GM18907 (cell line): ENCODE data around the gene SKIDA1.
A peak's percentile ranks its signal among the peaks of the same experiment; 100 is the strongest.
"Not testable (repeated sequence)": the region's sequence is repeated elsewhere in the genome, so short reads cannot be mapped to it uniquely, and the experiment has no call there.

Experiments
- ATAC-seq: cut with Tn5 transposase; IDR thresholded peaks from one replicate; pipeline ENCODE4 v1.9.1; 2021; ENCODE audit warnings: mild to moderate bottlenecking, moderate library complexity; ENCODE audit not compliant: unreplicated experiment

SKIDA1 gene

DNA sequence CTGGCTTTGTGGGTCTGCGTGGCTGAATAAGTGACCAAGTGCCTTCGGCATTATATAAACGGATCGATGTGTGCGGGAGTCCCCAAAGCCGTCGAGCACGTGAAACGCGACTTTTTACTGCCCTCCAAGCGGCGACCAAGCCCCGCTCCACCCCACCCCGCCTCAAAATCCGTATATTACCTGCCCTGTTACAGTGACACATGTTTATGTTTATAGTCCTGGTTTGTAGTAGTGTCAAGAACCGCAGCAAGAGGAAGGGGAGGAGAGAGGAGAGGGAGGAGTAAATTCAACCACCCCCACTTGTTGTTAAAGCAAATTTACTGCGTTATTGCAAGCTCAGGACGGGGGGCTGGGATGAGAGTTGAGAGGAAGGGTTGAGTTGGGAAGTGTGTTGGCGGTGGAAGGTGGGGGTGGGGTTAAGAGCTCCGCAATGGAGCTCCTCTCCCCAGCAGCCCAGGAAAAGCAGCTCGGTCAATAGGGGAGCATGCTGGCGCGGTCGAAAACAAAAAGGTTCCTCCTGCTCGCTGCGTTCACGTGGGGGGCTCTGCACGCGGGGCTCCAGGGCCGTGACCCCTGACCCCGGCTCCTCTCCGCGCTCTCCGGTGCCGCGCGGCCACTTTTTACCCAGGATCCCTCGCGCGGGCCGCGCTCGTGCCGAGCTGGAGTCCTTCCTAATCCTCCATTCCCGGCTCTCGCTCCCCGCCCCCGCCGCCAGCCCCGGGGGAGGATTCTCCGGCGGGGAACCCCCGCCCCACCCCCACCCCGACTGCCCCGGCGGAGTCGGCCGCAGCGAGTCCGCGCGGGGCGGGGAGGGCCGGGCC lies at the start of gene SKIDA1:
Gene SKIDA1, minus strand, starts transcription at position 316 of the 821 bp plus-strand sequence. CDS start 7,860 bp downstream, outside the sequence.
- ATAC-seq = peak; percentile 56

- ATAC-seq = not testable (repeated sequence)
These were observed 49.0 kb upstream of the SKIDA1 start for GRCh38 chr10:21574514-21574913.

GRCh38 chr10:21572578-21572977 lies 47.1 kb upstream of the SKIDA1 start:
- ATAC-seq = no peak

- no peak for ATAC-seq
These were observed 45.5 kb upstream of the SKIDA1 start for GRCh38 chr10:21570761-21571521.

GRCh38 chr10:21558984-21559383 lies 33.5 kb upstream of the SKIDA1 start:
- not testable (repeated sequence) for ATAC-seq

GRCh38 chr10:21556527-21556926 lies 31.0 kb upstream of the SKIDA1 start:
- ATAC-seq = no peak

GRCh38 chr10:21552638-21553037 lies 27.2 kb upstream of the SKIDA1 start:
- ATAC-seq = no peak

DNA sequence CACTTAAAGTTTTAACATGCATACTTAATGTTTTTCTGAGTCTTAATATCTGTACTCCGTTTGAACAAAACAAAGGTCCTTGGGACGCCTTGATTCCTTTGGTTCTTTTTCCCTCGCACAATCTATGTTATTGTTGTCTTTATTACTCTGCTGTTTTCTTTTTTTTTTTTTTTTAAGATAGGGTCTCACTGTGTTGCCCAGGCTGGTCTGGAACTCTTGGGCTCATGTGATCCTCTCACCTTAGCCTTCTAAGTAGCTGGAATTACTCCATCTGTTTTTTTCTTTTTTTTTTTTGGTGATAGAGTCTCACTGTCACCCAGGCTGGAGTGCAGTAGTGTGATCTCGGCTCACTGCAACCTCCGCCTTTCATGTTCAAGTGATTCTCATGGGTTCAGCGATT lies 21.8 kb upstream of the SKIDA1 start:
- ATAC-seq = no peak

GRCh38 chr10:21540701-21541100 lies 15.2 kb upstream of the SKIDA1 start:
- ATAC-seq = not testable (repeated sequence)

DNA sequence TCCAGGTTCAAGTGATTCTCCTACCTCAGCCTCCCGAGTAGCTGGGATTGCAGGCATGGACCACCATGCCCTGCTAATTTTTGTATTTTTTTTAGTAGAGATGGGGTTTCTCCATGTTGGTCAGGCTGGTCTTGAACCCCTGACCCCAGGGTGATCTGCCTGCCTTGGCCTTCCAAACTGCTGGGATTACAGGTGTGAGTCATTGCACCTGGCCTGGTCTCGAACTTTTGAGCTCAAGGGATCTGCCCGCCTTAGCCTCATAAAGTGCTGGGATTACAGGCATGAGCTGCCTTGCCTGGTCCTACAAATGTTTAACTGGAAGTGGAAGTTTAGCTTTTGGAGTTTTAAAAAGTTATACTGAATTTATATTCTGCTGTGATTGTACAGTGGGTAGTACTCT lies 11.4 kb upstream of the SKIDA1 start:
- ATAC-seq = no peak

- not testable (repeated sequence) for ATAC-seq
These were observed 10.5 kb upstream of the SKIDA1 start for GRCh38 chr10:21535976-21536375.

- no peak for ATAC-seq
These were observed 10.0 kb upstream of the SKIDA1 start for GRCh38 chr10:21535494-21535965.

DNA sequence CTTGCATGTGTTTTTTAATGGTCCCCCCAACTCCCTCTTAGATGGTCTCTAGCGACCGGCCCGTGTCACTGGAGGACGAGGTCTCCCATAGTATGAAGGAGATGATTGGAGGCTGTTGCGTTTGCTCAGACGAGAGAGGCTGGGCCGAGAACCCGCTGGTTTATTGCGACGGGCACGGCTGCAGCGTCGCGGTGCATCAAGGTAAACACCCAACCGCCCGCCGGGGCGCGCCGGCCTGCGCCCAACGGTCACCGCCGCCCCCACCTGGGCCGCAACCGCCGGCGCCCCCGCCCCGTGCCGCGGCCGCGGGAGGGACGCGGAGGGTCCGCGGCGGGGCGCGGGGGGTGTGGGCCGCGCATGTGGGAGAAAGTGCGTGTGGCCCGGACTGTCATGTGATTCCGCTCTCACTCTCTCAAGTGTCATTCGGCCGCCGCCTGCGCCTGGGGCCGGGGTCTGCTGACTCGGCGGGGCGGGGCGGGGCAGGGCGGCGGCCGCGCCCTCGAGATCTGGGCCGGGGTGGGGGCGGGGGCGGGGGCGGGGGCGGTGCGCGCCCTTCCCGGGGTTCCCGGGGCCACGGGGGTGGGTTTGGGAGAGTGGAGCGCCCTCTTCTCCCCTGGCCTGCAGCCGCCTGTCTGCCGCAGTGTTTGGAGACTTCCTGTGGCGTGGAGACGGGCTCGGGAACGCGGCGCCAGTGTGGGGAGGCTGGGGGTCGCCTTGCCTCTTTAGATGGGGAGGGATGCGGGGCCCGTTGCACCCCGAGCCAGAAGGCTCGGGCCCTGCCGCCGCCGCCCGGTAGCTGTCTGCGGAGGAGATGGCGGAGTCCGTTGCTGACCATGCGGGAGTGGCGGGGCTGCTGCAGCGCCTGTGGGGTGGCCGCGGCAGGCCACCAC lies 9.4 kb upstream of the SKIDA1 start:
- ATAC-seq = peak; percentile 32

GRCh38 chr10:21534280-21534586 lies 8.8 kb upstream of the SKIDA1 start:
- ATAC-seq = no peak

DNA sequence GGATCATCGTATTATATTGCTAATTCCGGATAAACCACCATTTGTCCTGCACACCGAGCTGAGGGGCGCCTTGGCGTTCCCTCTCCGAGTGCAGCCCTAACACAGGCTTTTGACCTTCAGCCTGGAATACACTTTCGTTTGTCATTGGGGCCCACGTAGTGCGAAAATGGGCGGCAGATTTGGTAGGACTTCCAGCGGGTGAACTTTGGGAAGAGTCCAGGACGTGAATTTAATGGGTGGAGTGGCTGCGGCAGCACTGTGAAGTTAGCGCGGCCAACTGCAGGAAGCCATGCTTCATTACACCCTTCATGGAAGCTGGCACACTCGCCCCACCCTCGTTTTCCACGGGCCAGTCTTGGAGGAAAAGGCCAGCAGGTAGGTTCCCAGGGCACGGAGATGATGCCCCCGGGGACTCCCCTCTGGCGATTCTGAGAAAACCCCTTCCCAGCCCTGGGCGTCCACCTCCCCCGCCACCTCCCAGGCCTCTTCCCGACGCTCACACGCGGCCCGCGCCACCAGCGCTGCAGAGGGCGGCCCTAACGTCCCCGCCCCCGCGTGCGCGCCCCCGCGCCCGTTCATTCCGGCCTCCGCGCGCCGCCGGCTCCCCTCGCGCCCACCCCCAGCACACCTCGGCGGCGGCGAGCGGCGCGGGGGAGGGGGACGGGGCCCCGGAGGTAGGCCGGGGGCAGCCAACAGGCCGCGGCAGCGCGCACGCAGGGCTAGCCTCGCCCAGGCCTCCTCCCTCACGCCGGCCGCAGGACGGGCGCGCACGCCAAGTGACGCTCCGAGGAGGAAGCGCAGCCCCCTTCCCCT lies 8.2 kb upstream of the SKIDA1 start, which contains the start of gene MLLT10:
Gene MLLT10, plus strand, starts transcription at position 766 of the 813 bp plus-strand sequence. CDS start 413 bp downstream, outside the sequence.
- ATAC-seq = peak; percentile 89

GRCh38 chr10:21532694-21533466 lies 7.4 kb upstream of the SKIDA1 start:
- ATAC-seq = no peak

DNA sequence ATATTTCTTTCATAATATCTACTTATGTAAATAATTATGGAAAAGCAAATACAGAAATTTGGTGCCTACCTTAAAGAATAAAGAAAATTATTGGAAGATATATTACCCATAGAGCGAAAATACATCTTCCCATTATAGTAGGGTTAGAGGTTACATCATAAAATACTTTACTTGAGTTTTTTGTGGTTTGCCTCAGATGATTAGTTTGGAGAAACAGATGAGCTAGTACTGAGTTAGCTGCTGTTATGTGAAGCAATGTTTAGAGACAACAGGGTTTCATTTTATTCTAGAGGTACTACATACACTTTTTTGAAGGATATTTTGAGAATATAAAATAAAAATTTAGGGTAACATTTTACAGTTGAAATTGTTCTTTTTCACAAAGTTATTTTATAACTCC lies 5.7 kb upstream of the SKIDA1 start:
- no peak for ATAC-seq

GRCh38 chr10:21530641-21531040 lies 5.2 kb upstream of the SKIDA1 start:
- no peak for ATAC-seq

GRCh38 chr10:21530168-21530567 lies 4.7 kb upstream of the SKIDA1 start:
- no peak for ATAC-seq
